NCI-H345 treated with DMSO at 0.1 percent for 48 hours (cell line): ENCODE data around the gene APOL6.
"Not testable (repeated sequence)": the region's sequence is repeated elsewhere in the genome, so short reads cannot be mapped to it uniquely, and the experiment has no call there.

Source experiments
- DNase-seq: peaks from one replicate; lab custom pipeline; 2025; ENCODE audit not compliant: unreplicated experiment; lab: John Stamatoyannopoulos, UW

APOL6 gene

GRCh38 chr22:35634943-35635540 lies 13.2 kb upstream of the APOL6 start:
- DNase-seq, result no peak

GRCh38 chr22:35637254-35637653 lies 11.0 kb upstream of the APOL6 start:
- no peak for DNase-seq

GRCh38 chr22:35638001-35638400 lies 10.2 kb upstream of the APOL6 start:
- DNase-seq, result no peak

- DNase-seq, result no peak
These were observed 9.8 kb upstream of the APOL6 start for GRCh38 chr22:35638410-35638809.

- no peak for DNase-seq
These were observed 6.6 kb upstream of the APOL6 start for GRCh38 chr22:35641494-35642120.

- DNase-seq, result no peak
These were observed 5.9 kb upstream of the APOL6 start for GRCh38 chr22:35642305-35642741.

GRCh38 chr22:35643991-35644390 lies 4.3 kb upstream of the APOL6 start:
- DNase-seq, result no peak

GRCh38 chr22:35645646-35646045 lies 2.6 kb upstream of the APOL6 start:
- DNase-seq, result no peak

- DNase-seq, result no peak
These were observed 844 bp downstream of the APOL6 start for GRCh38 chr22:35649026-35649553.

GRCh38 chr22:35649636-35650250 lies 1.5 kb downstream of the APOL6 start:
- no peak for DNase-seq

GRCh38 chr22:35651085-35651484 lies 2.8 kb downstream of the APOL6 start:
- no peak for DNase-seq

- DNase-seq, result no peak
These were observed 5.6 kb downstream of the APOL6 start for GRCh38 chr22:35653824-35654223.

- DNase-seq, result no peak
These were observed 8.1 kb downstream of the APOL6 start for GRCh38 chr22:35656284-35656752.

- DNase-seq, result no peak
These were observed 9.5 kb downstream of the APOL6 start for GRCh38 chr22:35657571-35658312.

GRCh38 chr22:35660291-35661127 lies 12.3 kb downstream of the APOL6 start:
- no peak for DNase-seq

GRCh38 chr22:35661464-35661863 lies 13.2 kb downstream of the APOL6 start:
- DNase-seq, result no peak

- DNase-seq, result no peak
These were observed 14.7 kb downstream of the APOL6 start for GRCh38 chr22:35662914-35663313.

GRCh38 chr22:35663371-35663770 lies 15.1 kb downstream of the APOL6 start:
- no peak for DNase-seq

- DNase-seq, result no peak
These were observed 16.8 kb downstream of the APOL6 start for GRCh38 chr22:35664955-35665587.

GRCh38 chr22:35666699-35667098 lies 18.5 kb downstream of the APOL6 start:
- not testable (repeated sequence) for DNase-seq
